Measurements from ENCODE around the gene TXNL1. TPM values are rescaled to one million over a fixed set of nuclear protein-coding genes. Genes with fewer than 3 reads are reported as not detected.

Gene TXNL1
- total RNA-seq, 1 donor from 2014 or later: 77.0 TPM

- Mint-ChIP-seq H3K9me3 (ENCODE audit: unreplicated experiment) (no peaks in the 10 kb centered on the region), H3K27ac (ENCODE audit: unreplicated experiment) (no peak overlapping the region), H3K36me3 (ENCODE audit: low read depth, unreplicated experiment) (peaks cover 2% of the 10 kb centered on the region), H3K4me1 (ENCODE audit: low read depth, unreplicated experiment) (no peaks in the 10 kb centered on the region), H3K27me3 (ENCODE audit: low read depth, unreplicated experiment) (no peaks in the 10 kb centered on the region), H3K4me3 (ENCODE audit: unreplicated experiment) (no peak overlapping the region)
- Histone ChIP-seq H3K4me3 (ENCODE audit: insufficient read depth, low read depth, low read length) (no peak overlapping the region), H3K4me2 (ENCODE audit: low read length) (no peak overlapping the region), H3K27me3 (ENCODE audit: insufficient read depth, low read length) (no peaks in the 10 kb centered on the region), H3K27ac (ENCODE audit: low read depth, low read length) (no peak overlapping the region), H3K9me3 (ENCODE audit: insufficient read depth, low read depth, low read length) (no peaks in the 10 kb centered on the region), H3K9ac (ENCODE audit: low read length) (no peak overlapping the region), H3K4me1 (ENCODE audit: insufficient read depth, low read length) (peaks cover 5% of the 10 kb centered on the region), H2AFZ (ENCODE audit: low read depth, low read length) (no peak overlapping the region), H3K36me3 (ENCODE audit: insufficient read depth, low read length) (no peaks in the 10 kb centered on the region), H4K20me1 (ENCODE audit: insufficient read depth, low read length) (no peaks in the 10 kb centered on the region), H3K79me2 (ENCODE audit: insufficient read depth, low read length) (no peaks in the 10 kb centered on the region)
- no peak for FAIRE-seq
- no peak for DNase-seq (ENCODE audit: low read depth)
- TF ChIP-seq EZH2 (IDR thresholded peaks at IDR 0.05; ENCODE audit: insufficient read depth, low read length) (no peak), CTCF (IDR thresholded peaks at IDR 0.05; ENCODE audit: insufficient read depth, low read depth, low read length) (peak; percentile 62)
Measured at GRCh38 chr18:56645415-56646016, 7.1 kb upstream of the TXNL1 start.

- Histone ChIP-seq H3K4me1 (ENCODE audit: insufficient read depth, low read length) (peaks cover 8% of the 10 kb centered on the region), H3K36me3 (ENCODE audit: insufficient read depth, low read length) (no peaks in the 10 kb centered on the region), H4K20me1 (ENCODE audit: insufficient read depth, low read length) (no peaks in the 10 kb centered on the region), H3K9ac (ENCODE audit: low read length) (no peak overlapping the region), H3K27ac (ENCODE audit: low read depth, low read length) (no peak overlapping the region), H3K4me2 (ENCODE audit: low read length) (no peak overlapping the region), H3K4me3 (ENCODE audit: insufficient read depth, low read depth, low read length) (no peak overlapping the region), H2AFZ (ENCODE audit: low read depth, low read length) (no peak overlapping the region), H3K27me3 (ENCODE audit: insufficient read depth, low read length) (no peaks in the 10 kb centered on the region), H3K79me2 (ENCODE audit: insufficient read depth, low read length) (peaks cover under 1% of the 10 kb centered on the region), H3K9me3 (ENCODE audit: insufficient read depth, low read depth, low read length) (no peaks in the 10 kb centered on the region)
- no peak for TF ChIP-seq CTCF (IDR thresholded peaks at IDR 0.05; ENCODE audit: insufficient read depth, low read depth, low read length)
- TF ChIP-seq EZH2 (IDR thresholded peaks at IDR 0.05; ENCODE audit: insufficient read depth, low read length): no peak
- H3K36me3 Mint-ChIP-seq (ENCODE audit: low read depth, unreplicated experiment): peaks cover 2% of the 10 kb centered on the region
- H3K27me3 Mint-ChIP-seq (ENCODE audit: low read depth, unreplicated experiment): no peaks in the 10 kb centered on the region
- H3K9me3 Mint-ChIP-seq (ENCODE audit: unreplicated experiment): no peaks in the 10 kb centered on the region
- H3K4me3 Mint-ChIP-seq (ENCODE audit: unreplicated experiment): no peak overlapping the region
- H3K4me1 Mint-ChIP-seq (ENCODE audit: low read depth, unreplicated experiment): no peaks in the 10 kb centered on the region
- FAIRE-seq: no peak
- H3K27ac Mint-ChIP-seq (ENCODE audit: unreplicated experiment): no peak overlapping the region
- DNase-seq (ENCODE audit: low read depth): no peak
Measured at GRCh38 chr18:56643381-56643780, 5.0 kb upstream of the TXNL1 start.

GRCh38 chr18:56641714-56642337 lies 3.4 kb upstream of the TXNL1 start:
- no peaks in the 10 kb centered on the region for H3K4me1 Mint-ChIP-seq (ENCODE audit: low read depth, unreplicated experiment)
- peaks cover 2% of the 10 kb centered on the region for H3K36me3 Mint-ChIP-seq (ENCODE audit: low read depth, unreplicated experiment)
- peaks cover 16% of the 10 kb centered on the region for H3K79me2 ChIP-seq (ENCODE audit: insufficient read depth, low read length)
- H3K27ac ChIP-seq (ENCODE audit: low read depth, low read length): no peak overlapping the region
- H3K9me3 Mint-ChIP-seq (ENCODE audit: unreplicated experiment): no peaks in the 10 kb centered on the region
- H2AFZ ChIP-seq (ENCODE audit: low read depth, low read length): no peak overlapping the region
- H3K27ac Mint-ChIP-seq (ENCODE audit: unreplicated experiment): no peak overlapping the region
- no peak overlapping the region for H3K9ac ChIP-seq (ENCODE audit: low read length)
- H3K4me3 Mint-ChIP-seq (ENCODE audit: unreplicated experiment): no peak overlapping the region
- no peaks in the 10 kb centered on the region for H3K27me3 Mint-ChIP-seq (ENCODE audit: low read depth, unreplicated experiment)
- no peak overlapping the region for H3K4me3 ChIP-seq (ENCODE audit: insufficient read depth, low read depth, low read length)
- H3K36me3 ChIP-seq (ENCODE audit: insufficient read depth, low read length): no peaks in the 10 kb centered on the region
- DNase-seq (ENCODE audit: low read depth): peak; percentile 68
- H3K4me2 ChIP-seq (ENCODE audit: low read length): peak overlapping the region; percentile 12
- no peak for FAIRE-seq
- TF ChIP-seq EZH2 (IDR thresholded peaks at IDR 0.05; ENCODE audit: insufficient read depth, low read length) (no peak), CTCF (IDR thresholded peaks at IDR 0.05; ENCODE audit: insufficient read depth, low read depth, low read length) (no peak)
- H3K27me3 ChIP-seq (ENCODE audit: insufficient read depth, low read length): no peaks in the 10 kb centered on the region
- peaks cover 9% of the 10 kb centered on the region for H3K4me1 ChIP-seq (ENCODE audit: insufficient read depth, low read length)
- H4K20me1 ChIP-seq (ENCODE audit: insufficient read depth, low read length): peaks cover 13% of the 10 kb centered on the region
- H3K9me3 ChIP-seq (ENCODE audit: insufficient read depth, low read depth, low read length): no peaks in the 10 kb centered on the region

Data from astrocyte (in vitro differentiated cells and primary cell).